HG03521 (cell line): ENCODE results near the gene ZNF789.

Experiments
- ATAC-seq: cut with Tn5 transposase; IDR thresholded peaks from one replicate; pipeline ENCODE4 v1.9.1; 2021; ENCODE audit warnings: mild to moderate bottlenecking, moderate library complexity; ENCODE audit not compliant: unreplicated experiment

Gene ZNF789

GRCh38 chr7:99457650-99458493 is 14.8 kb upstream of the ZNF789 start:
- no peak for ATAC-seq

GRCh38 chr7:99459087-99459486 is 13.6 kb upstream of the ZNF789 start:
- no peak for ATAC-seq

- ATAC-seq = no peak
Observed at GRCh38 chr7:99460651-99461050, 12.0 kb upstream of the ZNF789 start.

GRCh38 chr7:99461221-99461620 is 11.5 kb upstream of the ZNF789 start:
- no peak for ATAC-seq

- no peak for ATAC-seq
Observed at GRCh38 chr7:99465421-99465768, 7.3 kb upstream of the ZNF789 start.

GRCh38 chr7:99468336-99468918 is 4.3 kb upstream of the ZNF789 start:
- ATAC-seq = no peak

GRCh38 chr7:99469381-99470065 is 3.2 kb upstream of the ZNF789 start:
- ATAC-seq = no peak

- ATAC-seq = no peak
Observed at GRCh38 chr7:99473315-99473596, 566 bp downstream of the ZNF789 start.

GRCh38 chr7:99476107-99476506 is 3.4 kb downstream of the ZNF789 start:
- ATAC-seq = no peak

GRCh38 chr7:99478464-99479440 is 6.1 kb downstream of the ZNF789 start:
- ATAC-seq = no peak

- ATAC-seq = no peak
Observed at GRCh38 chr7:99485094-99485493, 12.4 kb downstream of the ZNF789 start.

- ATAC-seq = no peak
Observed at GRCh38 chr7:99489235-99489634, 16.5 kb downstream of the ZNF789 start.

GRCh38 chr7:99490878-99491277 is 18.2 kb downstream of the ZNF789 start:
- ATAC-seq = no peak

- ATAC-seq = no peak
Observed at GRCh38 chr7:99493823-99494222, 21.1 kb downstream of the ZNF789 start.

GRCh38 chr7:99497766-99498545 is 25.3 kb downstream of the ZNF789 start:
- ATAC-seq = no peak

- no peak for ATAC-seq
Observed at GRCh38 chr7:99498546-99498944, 25.9 kb downstream of the ZNF789 start.

- ATAC-seq = peak; percentile 7
Observed at GRCh38 chr7:99499371-99499720, 26.7 kb downstream of the ZNF789 start.

GRCh38 chr7:99499721-99500636 is 27.3 kb downstream of the ZNF789 start, which contains the start of gene ZNF394:
Gene ZNF394, minus strand, starts transcription at chr7:99500281. Its CDS starts 188 bp downstream, at chr7:99500093.
- peak; percentile 41 for ATAC-seq

GRCh38 chr7:99500637-99501009 is 27.9 kb downstream of the ZNF789 start:
- no peak for ATAC-seq
